Stimulated activated CD4-positive, alpha-beta T cell treated with anti-CD3 and anti-CD28 coated beads, Interleukin-4, amount 100 ng/mL, for 48 hours (primary cell): ENCODE results near the gene TOR4A.
"Not testable (repeated sequence)": the region's sequence is repeated elsewhere in the genome, so short reads cannot be mapped to it uniquely, and the experiment has no call there.

ENCODE experiments used
- DNase-seq, 2 donors: peaks; one replicate each; pipeline ENCODE4 v3.0.0-alpha.2; 2020; ENCODE audit warnings: low read depth in 2 of 2

The TOR4A gene

GRCh38 chr9:137317718-137318511 is 40.4 kb downstream of the TOR4A start:
- DNase-seq, result no peak

- no peak for DNase-seq
These were observed 41.1 kb downstream of the TOR4A start for GRCh38 chr9:137318602-137319001.

GRCh38 chr9:137319011-137319738 is 41.6 kb downstream of the TOR4A start:
- no peak for DNase-seq

GRCh38 chr9:137319739-137320551 is 42.4 kb downstream of the TOR4A start:
- no peak for DNase-seq

- no peak for DNase-seq
These were observed 43.2 kb downstream of the TOR4A start for GRCh38 chr9:137320555-137321384.

- no peak for DNase-seq
These were observed 44.3 kb downstream of the TOR4A start for GRCh38 chr9:137321726-137322361.

- DNase-seq, result no peak
These were observed 46.2 kb downstream of the TOR4A start for GRCh38 chr9:137323531-137324331.

- no peak for DNase-seq
These were observed 47.6 kb downstream of the TOR4A start for GRCh38 chr9:137325124-137325523.

- DNase-seq, result no peak
These were observed 48.3 kb downstream of the TOR4A start for GRCh38 chr9:137325799-137326198.

GRCh38 chr9:137326445-137327065 is 49.0 kb downstream of the TOR4A start:
- DNase-seq, result no peak

GRCh38 chr9:137327641-137328550 is 50.4 kb downstream of the TOR4A start:
- not testable (repeated sequence) for DNase-seq

- DNase-seq, result not testable (repeated sequence)
These were observed 52.1 kb downstream of the TOR4A start for GRCh38 chr9:137329590-137329989.

GRCh38 chr9:137330689-137331088 is 53.2 kb downstream of the TOR4A start:
- DNase-seq, result no peak

GRCh38 chr9:137331929-137332328 is 54.4 kb downstream of the TOR4A start:
- DNase-seq, result no peak
